HG02678 (cell line): ENCODE data around the gene SLC6A8.
"Not testable (repeated sequence)": the region's sequence is repeated elsewhere in the genome, so short reads cannot be mapped to it uniquely, and the experiment has no call there.

Experiments
- ATAC-seq: cut with Tn5 transposase; IDR thresholded peaks from one replicate; pipeline ENCODE4 v1.9.1; 2021; ENCODE audit warnings: mild to moderate bottlenecking, moderate library complexity; ENCODE audit not compliant: unreplicated experiment

Gene SLC6A8

GRCh38 chrX:153670748-153671588 lies 16.8 kb upstream of the SLC6A8 start:
- ATAC-seq, result no peak

- ATAC-seq, result no peak
Observed at GRCh38 chrX:153671589-153672530, 15.9 kb upstream of the SLC6A8 start.

- no peak for ATAC-seq
Observed at GRCh38 chrX:153672531-153673427, 14.9 kb upstream of the SLC6A8 start.

GRCh38 chrX:153673428-153674218 lies 14.1 kb upstream of the SLC6A8 start, which contains the start of gene PNCK:
TSS of gene PNCK (minus strand) at chrX:153673813. CDS start at chrX:153673076, 737 bp downstream.
- no peak for ATAC-seq

GRCh38 chrX:153674219-153674851 lies 13.4 kb upstream of the SLC6A8 start:
- no peak for ATAC-seq

GRCh38 chrX:153681175-153681574 lies 6.6 kb upstream of the SLC6A8 start:
- no peak for ATAC-seq

- not testable (repeated sequence) for ATAC-seq
Observed at GRCh38 chrX:153683486-153683885, 4.2 kb upstream of the SLC6A8 start.

- no peak for ATAC-seq
Observed at GRCh38 chrX:153684467-153685155, 3.1 kb upstream of the SLC6A8 start.

GRCh38 chrX:153685156-153685536 lies 2.6 kb upstream of the SLC6A8 start:
- no peak for ATAC-seq

- ATAC-seq, result no peak
Observed at GRCh38 chrX:153685751-153686696, 1.7 kb upstream of the SLC6A8 start.

GRCh38 chrX:153686711-153687110 lies 1.0 kb upstream of the SLC6A8 start:
- ATAC-seq, result no peak

GRCh38 chrX:153688071-153688470 lies 345 bp downstream of the SLC6A8 start:
- ATAC-seq, result no peak

GRCh38 chrX:153688506-153688905 lies 780 bp downstream of the SLC6A8 start:
- ATAC-seq, result no peak

GRCh38 chrX:153688911-153689590 lies 1.3 kb downstream of the SLC6A8 start:
- ATAC-seq, result no peak

GRCh38 chrX:153689654-153690465 lies 2.1 kb downstream of the SLC6A8 start:
- no peak for ATAC-seq

- ATAC-seq, result no peak
Observed at GRCh38 chrX:153690466-153690865, 2.7 kb downstream of the SLC6A8 start.
